Activated CD8-positive, alpha-beta memory T cell treated with anti-CD3 and anti-CD28 coated beads for 24 hours (primary cell): ENCODE data around the gene PXMP4.

ENCODE experiments used
- DNase-seq: peaks from one replicate; pipeline ENCODE4 v3.0.0-alpha.2; 2020

The PXMP4 gene

GRCh38 chr20:33667676-33668465, 52.2 kb downstream of the PXMP4 start:
- peak; percentile 92 for DNase-seq

DNA sequence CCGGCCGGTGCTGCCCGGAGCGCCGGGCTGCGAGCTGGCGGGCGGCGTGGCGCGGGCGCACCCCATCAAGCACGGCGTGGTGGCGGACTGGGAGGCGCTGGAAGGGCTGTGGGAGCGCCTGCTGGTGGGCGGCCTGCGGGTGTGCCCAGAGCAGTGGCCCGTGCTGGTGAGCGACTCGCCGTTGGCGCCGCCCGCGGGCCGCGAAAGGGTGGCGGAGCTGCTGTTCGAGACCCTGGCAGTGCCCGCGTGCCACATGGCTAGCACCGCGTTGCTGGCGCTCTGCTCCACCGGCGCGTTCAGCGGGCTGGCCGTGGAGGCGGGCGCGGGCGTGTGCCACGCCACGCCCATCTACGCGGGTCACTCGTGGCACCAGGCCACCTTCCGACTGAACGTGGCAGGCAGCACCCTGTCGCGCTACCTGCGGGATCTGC, 52.9 kb downstream of the PXMP4 start:
- DNase-seq: peak; percentile 85

- peak; percentile 95 for DNase-seq
Observed at GRCh38 chr20:33666293-33667244, 53.5 kb downstream of the PXMP4 start, which contains the start of gene ACTL10. ACTL10 (plus strand) TSS chr20:33666943; CDS start chr20:33667498, 555 bp downstream.

DNA sequence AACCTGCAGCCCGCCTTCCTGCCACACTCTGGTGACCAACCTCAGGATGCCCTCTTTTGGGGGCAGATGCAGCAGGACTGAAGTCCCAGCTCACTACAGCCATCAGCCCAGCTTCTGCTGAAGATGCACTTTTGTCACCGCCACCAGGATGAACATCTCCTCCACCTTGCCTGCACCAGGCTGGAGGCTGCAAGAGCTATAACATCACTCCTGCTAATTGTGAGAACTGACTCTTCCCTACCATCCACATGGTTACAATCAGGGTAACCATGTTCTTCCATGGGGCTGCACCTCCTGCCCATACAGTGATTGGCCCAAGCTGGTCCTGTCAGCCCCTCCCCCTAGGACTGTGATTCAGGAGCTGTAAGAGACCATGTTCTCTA, 55.4 kb downstream of the PXMP4 start:
- DNase-seq: no peak

- DNase-seq: no peak
Observed at GRCh38 chr20:33664085-33664761, 55.9 kb downstream of the PXMP4 start.

- peak; percentile 91 for DNase-seq
Observed at GRCh38 chr20:33663161-33664084, 56.7 kb downstream of the PXMP4 start.

- no peak for DNase-seq
Observed at GRCh38 chr20:33662172-33662571, 57.9 kb downstream of the PXMP4 start, which contains the start of gene C20orf144. C20orf144 (plus strand) TSS chr20:33662327; CDS start chr20:33662346, 19 bp downstream.

DNA sequence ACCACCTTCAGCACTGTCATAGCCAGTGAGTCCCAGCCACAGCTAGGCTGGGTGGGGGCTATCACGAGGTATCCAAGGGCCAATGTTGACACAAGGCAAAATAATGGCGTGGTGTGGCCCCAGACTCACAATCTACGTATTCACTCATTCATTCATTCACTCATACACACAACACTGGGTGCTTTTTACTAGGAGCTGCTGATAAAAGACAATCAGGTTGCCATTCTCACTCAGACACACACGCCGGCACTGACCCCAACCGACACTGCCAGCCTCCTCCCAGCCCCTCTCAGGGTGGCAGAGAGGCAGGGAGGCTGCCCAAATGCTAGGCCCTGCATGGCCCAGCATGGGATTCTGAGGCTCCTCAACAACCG, 59.4 kb downstream of the PXMP4 start:
- no peak for DNase-seq

GRCh38 chr20:33660035-33660684, 60.0 kb downstream of the PXMP4 start:
- DNase-seq: no peak

DNA sequence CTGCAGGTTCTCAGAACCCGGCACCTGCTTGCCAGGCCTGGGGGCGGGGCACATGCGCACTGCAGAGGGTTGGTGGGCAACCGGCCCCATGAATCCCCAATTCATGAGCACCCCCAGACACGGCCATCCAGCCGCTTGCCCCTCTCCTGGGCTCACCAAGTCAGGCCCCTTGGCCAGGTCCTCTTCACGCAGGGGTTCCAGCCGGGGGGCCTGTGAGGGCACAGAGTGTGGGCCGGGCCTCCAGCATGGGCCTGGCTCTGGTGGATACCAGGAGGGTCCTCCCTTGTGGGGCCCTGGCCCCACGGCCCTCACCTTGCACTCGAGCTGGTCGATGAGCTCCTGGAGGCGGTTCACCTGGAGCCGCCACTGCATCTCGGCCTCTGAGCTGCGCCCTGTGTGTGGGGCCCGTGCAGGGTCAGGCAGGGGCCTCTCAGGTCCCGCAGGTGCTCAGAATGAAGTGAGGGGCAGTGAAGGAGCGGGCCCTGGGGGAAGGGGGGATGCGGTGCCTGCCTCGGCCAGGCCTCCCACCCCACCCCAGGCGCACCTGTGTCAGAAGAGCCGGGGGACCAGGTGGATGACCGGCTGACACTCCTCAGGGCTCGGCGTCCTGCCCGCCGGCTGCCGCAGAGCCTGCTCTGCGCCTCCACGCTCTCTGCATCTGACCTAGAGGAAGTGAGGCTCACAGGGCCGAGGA, 60.6 kb downstream of the PXMP4 start:
- no peak for DNase-seq

DNA sequence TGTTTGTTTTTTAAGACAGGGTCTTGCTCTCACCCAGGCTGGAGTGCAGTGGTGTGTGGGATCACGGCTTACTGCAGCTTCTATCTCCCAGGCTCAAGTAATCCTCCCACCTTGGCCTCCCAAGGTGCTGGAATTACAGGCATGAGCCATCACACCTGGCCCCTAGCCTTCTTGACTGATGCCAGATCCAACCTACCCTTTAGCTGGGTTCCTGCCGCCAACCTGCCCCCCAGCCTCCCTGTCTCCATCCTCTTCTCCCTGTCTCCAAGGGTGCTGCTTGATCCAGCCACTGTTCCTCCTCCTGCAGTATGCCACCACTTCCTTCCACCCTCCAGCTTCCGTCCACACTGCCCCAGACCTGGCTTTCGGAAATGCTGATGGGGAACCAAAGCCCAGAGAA, 61.2 kb downstream of the PXMP4 start:
- DNase-seq: no peak

DNA sequence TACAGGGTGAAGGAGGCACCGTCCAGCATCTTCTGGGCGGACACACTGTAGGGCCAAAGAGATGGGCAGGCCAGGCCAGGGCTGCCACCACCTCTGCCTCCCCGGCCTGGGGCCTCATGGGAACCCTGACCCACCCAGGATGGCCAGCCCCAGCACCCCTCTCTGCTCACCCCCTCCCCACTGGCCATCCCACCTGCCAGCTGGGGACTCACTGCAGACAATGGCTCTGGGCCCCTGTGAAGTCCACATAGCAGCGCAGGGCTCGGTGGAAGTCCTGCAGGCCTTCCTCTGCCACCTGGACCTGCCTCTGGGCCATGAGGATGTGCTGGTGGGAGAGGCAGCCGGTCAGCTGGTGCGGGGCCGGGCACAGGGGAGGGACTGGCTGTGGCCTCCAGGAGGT, 61.6 kb downstream of the PXMP4 start:
- no peak for DNase-seq

- DNase-seq: no peak
Observed at GRCh38 chr20:33657704-33658095, 62.4 kb downstream of the PXMP4 start.

DNA sequence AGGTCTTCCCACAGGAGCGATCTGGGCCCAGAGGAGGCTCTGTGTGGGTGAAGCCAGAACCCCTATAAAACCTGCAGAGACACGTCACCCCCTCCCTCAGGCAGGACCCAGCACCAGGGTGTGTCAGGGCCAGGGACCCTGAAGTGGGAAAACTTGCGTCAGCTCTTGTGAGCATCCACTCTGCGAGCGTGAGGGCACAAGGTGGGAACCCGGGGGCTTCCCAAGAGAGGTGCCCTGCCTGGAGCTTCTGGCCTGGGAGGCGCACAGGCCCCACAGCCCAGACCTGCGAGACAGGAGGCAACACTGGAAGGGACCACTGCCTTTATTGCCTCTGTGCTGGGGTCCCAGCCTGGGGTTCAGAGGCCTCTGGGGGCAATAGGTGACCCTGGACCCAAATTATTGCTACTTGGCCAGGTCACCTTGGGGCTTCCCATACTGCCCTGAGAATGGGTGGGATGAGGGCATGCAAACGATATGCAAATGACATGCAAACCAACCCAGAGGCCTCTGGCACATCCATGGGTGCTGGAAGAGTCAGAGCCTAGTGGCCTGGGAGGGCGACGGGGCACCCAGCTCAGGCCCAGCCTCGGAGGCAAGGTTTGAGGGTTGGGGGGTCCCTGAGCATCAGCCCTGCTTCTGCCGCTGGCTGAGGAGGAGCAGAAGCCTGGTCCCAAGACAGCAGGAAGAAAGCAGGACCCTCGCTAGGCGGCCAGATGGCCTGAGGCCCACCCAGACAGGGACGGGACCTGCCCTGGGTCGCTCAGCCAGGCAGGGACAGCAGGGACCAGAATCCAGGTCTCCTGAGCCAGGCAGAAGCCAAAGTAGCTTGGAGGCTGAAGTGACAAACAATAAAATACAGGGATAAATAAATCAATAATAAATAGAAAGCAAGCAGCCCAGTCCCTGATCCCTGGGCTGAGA, 63.1 kb downstream of the PXMP4 start:
- no peak for DNase-seq

- no peak for DNase-seq
Observed at GRCh38 chr20:33656010-33656782, 63.9 kb downstream of the PXMP4 start.

DNA sequence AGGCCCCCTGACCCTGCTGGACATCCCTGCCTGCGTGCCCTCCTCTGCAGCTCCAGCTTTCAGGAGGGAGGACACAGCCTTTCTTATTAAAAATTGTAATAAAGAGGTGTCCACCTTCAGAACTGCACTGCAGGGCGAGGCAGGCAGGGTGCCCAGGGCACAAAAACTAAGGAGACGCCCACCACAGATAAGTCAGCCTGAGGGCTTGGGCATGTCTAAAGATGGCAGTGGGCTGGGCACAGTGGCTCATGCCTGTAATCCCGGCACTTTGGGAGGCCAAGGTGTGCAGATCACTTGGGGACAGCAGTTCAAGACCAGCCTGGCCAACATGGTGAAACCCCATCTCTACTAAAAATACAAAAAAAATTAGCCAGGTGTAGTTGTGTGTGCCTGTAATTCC, 64.9 kb downstream of the PXMP4 start:
- no peak for DNase-seq

GRCh38 chr20:33654680-33655161, 65.4 kb downstream of the PXMP4 start:
- DNase-seq: no peak

DNA sequence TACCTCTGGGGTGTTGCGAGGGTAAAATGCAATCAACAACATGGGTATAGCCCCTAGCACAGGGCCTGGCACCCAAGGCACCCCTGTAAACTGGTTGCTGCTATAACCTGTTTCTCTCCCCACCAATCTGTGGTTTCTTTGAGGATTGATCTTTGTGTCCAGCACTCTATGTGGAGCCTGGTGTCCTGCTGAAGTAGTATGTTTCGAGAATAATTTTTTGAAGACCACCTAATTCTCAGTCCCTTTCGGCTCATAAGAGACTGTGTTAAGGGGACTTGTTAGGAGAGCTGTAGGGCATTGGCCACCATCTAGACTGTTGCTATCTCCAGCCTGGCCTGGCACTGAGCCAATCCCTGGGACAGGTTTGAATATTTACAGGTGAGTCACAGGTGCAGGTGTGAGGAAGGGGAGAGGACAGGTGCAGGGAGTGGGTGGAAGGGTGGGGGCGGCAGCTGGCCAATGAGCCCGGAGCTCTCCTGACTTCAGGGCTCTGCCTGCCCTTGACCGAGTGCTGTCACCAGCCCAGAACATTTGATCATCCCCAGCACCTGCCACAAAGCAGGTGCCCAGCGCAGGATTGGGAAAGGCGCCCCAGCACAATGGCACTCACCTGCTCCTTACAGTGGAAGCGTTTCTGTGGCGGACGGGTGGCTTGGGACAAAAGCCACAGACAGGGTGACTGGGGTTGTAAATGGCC, 66.1 kb downstream of the PXMP4 start:
- no peak for DNase-seq
